Fibroblast of mammary gland (primary cell): ENCODE measurements around the gene RPS6KB2.

Source experiments
- DNase-seq: peaks from one replicate; pipeline ENCODE4 v3.0.0-alpha.2; 2010; ENCODE audit warnings: low read depth
- H3K4me3 ChIP-seq: 2 replicates; pipeline ENCODE4 v1.5.1; 2011; ENCODE audit warnings: low read depth, mild to moderate bottlenecking, low read length, moderate library complexity; ENCODE audit not compliant: control insufficient read depth
- CTCF ChIP-seq: conservative IDR thresholded peaks from 2 replicates; pipeline ENCODE4 v1.5.1; 2011; ENCODE audit warnings: low read depth, low read length, inconsistent platforms; ENCODE audit not compliant: control insufficient read depth, insufficient read depth

Gene RPS6KB2

DNA sequence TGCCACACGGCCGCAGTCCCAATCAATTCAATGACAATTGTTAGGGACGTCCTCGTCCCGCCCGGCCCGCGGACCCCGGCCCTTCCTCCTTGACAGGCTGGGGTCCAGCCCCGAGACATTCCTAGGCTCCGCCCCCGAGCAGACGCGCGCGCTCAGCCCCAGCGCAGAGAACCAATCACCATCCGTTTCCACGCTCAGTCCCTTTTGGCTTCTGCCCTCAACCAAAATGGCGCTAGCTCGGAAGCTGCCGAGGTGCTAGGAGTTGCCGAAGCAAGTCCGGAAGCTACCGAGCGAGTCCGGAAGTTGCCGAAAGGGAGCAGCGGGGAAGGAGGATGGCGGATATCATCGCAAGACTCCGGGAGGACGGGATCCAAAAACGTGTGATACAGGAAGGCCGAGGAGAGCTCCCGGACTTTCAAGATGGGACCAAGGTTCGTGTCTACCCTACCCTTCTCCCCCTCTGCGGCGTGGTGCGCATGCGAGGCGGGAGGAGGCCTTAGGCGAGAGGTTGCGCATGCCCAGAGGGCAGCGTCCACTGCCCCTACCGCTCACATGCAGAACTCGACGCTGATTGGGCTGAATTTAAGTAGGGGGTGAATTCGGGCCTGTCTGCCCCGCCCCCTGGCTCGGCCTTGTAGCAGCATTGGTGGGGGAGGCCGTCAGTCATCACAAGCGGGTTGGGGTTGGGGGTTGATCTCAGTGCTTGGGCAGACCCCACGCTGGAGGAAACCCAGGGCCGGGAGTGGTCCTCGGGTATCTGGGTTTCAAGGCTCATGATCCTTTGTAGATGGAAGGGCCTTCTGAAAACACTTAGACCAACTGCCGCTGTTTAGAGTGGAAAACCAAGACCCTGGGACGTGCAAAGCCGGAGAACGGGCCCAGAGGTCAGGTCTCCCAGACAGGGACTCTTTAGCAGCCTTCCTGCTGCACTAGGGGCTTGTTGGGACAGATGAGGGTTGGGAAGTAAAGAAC is 54.8 kb downstream of the RPS6KB2 start, which contains the start of gene AIP:
TSS of gene AIP (plus strand) at position 200 of the 972 bp plus-strand sequence. CDS start at position 333, 133 bp downstream.
- peak within 1 kb of the TSS; percentile 66 for H3K4me3 ChIP-seq
- no peak for TF ChIP-seq CTCF
- DNase-seq = peak; percentile 97

GRCh38 chr11:67483831-67484665 is 55.8 kb downstream of the RPS6KB2 start:
- DNase-seq = no peak
- no peak overlapping the region for H3K4me3 ChIP-seq
- TF ChIP-seq CTCF = no peak

GRCh38 chr11:67484847-67485311 is 56.6 kb downstream of the RPS6KB2 start:
- TF ChIP-seq CTCF = no peak
- H3K4me3 ChIP-seq = no peak overlapping the region
- no peak for DNase-seq
